ENCODE measurements around the gene DENND4C.

- TF ChIP-seq, protein P1, sequence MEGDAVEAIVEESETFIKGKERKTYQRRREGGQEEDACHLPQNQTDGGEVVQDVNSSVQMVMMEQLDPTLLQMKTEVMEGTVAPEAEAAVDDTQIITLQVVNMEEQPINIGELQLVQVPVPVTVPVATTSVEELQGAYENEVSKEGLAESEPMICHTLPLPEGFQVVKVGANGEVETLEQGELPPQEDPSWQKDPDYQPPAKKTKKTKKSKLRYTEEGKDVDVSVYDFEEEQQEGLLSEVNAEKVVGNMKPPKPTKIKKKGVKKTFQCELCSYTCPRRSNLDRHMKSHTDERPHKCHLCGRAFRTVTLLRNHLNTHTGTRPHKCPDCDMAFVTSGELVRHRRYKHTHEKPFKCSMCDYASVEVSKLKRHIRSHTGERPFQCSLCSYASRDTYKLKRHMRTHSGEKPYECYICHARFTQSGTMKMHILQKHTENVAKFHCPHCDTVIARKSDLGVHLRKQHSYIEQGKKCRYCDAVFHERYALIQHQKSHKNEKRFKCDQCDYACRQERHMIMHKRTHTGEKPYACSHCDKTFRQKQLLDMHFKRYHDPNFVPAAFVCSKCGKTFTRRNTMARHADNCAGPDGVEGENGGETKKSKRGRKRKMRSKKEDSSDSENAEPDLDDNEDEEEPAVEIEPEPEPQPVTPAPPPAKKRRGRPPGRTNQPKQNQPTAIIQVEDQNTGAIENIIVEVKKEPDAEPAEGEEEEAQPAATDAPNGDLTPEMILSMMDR (IDR thresholded peaks at IDR 0.05), result no peak
- TF ChIP-seq POLR2A (IDR thresholded peaks at IDR 0.05) (no peak), POLR2AphosphoS5 (IDR thresholded peaks at IDR 0.05) (no peak), EP300 (IDR thresholded peaks at IDR 0.05; ENCODE audit: low read depth) (no peak)
Measured at GRCh38 chr9:19269582-19269981, 39.1 kb downstream of the DENND4C start.

Data from transverse colon (tissue), 4 donors.